Heart left ventricle (tissue), 16 donors: ENCODE results near the gene SOX30. TPM values are rescaled to one million over a fixed set of nuclear protein-coding genes. Genes with fewer than 3 reads are reported as not detected.
A peak's percentile ranks its signal among the peaks of the same experiment; 100 is the strongest.

Source experiments
- ATAC-seq, 4 donors: fragments of 200-7000 bp; cut with Tn5 transposase; one replicate each; pipeline ENCODE4 v1.9.1; 2020 to 2022; ENCODE audit warnings: moderate library complexity in 4 of 4, mild to moderate bottlenecking in 3 of 4, moderate number of reproducible peaks in 1 of 4
- DNase-seq, 5 donors: peaks; one replicate each; pipeline ENCODE4 v3.0.0-alpha.2; 2020
- H3K27ac ChIP-seq, 12 donors: fragments of 200-600 bp; sonication (generic) in 4 of 12; one replicate each; pipeline versions ENCODE4 v1.5.0 to v1.8.0; 2016 to 2022; ENCODE audit warnings: mild to moderate bottlenecking in 2 of 12
- H3K27me3 ChIP-seq, 9 donors: fragments of 200-600 bp; sonication (generic) in 2 of 9; one replicate each; pipeline versions ENCODE4 v1.5.1 to v1.8.0; 2016 to 2022; ENCODE audit warnings: mild to moderate bottlenecking in 3 of 9
- H3K36me3 ChIP-seq, 9 donors: fragments of 200-600 bp; sonication (generic) in 2 of 9; one replicate each; pipeline versions ENCODE4 v1.5.0 to v1.8.0; 2018 to 2022; ENCODE audit warnings: mild to moderate bottlenecking in 2 of 9
- H3K4me1 ChIP-seq, 12 donors: fragments of 200-600 bp; sonication (generic) in 4 of 12; one replicate each; pipeline versions ENCODE4 v1.5.0 to v1.8.0; 2016 to 2022; ENCODE audit warnings: mild to moderate bottlenecking in 3 of 12
- H3K4me3 ChIP-seq, 12 donors: fragments of 200-600 bp; sonication (generic) in 4 of 12; one replicate each; pipeline versions ENCODE4 v1.5.0 to v1.8.0; 2017 to 2022; ENCODE audit warnings: mild to moderate bottlenecking in 9 of 12, moderate library complexity in 4 of 12
- H3K9me3 ChIP-seq, 12 donors: fragments of 200-600 bp; sonication (generic) in 4 of 12; one replicate each; pipeline versions ENCODE4 v1.5.0 to v1.8.0; 2016 to 2022; ENCODE audit warnings: mild to moderate bottlenecking in 1 of 12
- CTCF ChIP-seq, 12 donors: fragments of 200-600 bp; sonication (generic) in 4 of 12; IDR thresholded peaks; one replicate each; pipeline versions ENCODE4 v1.5.0 to v1.8.0; 2018 to 2022; ENCODE audit warnings: antibody characterized with exemption in 12 of 12, mild to moderate bottlenecking in 5 of 12
- POLR2A ChIP-seq, 2 donors: fragments of 450-650 bp; IDR thresholded peaks; one replicate each; pipeline ENCODE4 v1.6.1; 2017; ENCODE audit warnings: antibody characterized with exemption in 2 of 2, mild to moderate bottlenecking in 2 of 2, moderate library complexity in 2 of 2
- WGBS, 4 donors: extraction: QIAGEN DNeasy Blood & Tissue Kit in 2 of 4; methylation state at CpG; one replicate each; pipeline versions ENCODE4 v1.1.5 to v1.1.7; 2013 to 2018; 5-methylcytosine and 5-hydroxymethylcytosine counted together
- intact Hi-C, 10 donors: fragments of 100-400 bp; cut with DNase I; formaldehyde crosslinking; loops; one replicate each; pipeline versions ENCODE4 v1.11.1 to v1.14.2; 2022
- polyA plus RNA-seq, 2 donors: library from polyadenylated mRNA; stranded (reverse); fragments of 200-250 nt; gene quantifications; one replicate each; pipeline ENCODE4 v1.2.3, GENCODE V29; 2013
- total RNA-seq, 9 donors: library from RNA; depleted of rRNA in 2 of 9; stranded (reverse); fragments of >200 nt in 2 of 9; fragmentation: NEBNext Ultra II Directional in 3 of 9; extraction: Animal tissue kit (Norgen Biotek cat#: 25700) in 3 of 9; gene quantifications; one replicate each; pipeline versions ENCODE4 v1.1.0 to v1.2.4, GENCODE V29; 2016 to 2023
- donor health status: ischemic (EF 13 %, LVEDD 7.1; RV severe dilation, severe dysfunction).
- donor health status: healthy with polysubstance abuse.
- donor health status: DM: no; HTN: yes; CAD: no.
- donor health status: DM: no; HTN: no; CAD: no.
- donor health status: ischemic (EF 25% LVEDD 6.9; RV normal size, moderate dysfunction).
- donor health status: ischemic (EF 25% LVEDD 5.7; RV mildly dilated, moderate dysfunction).
- donor health status: healthy.
- donor health status: DM: yes; HTN: yes; CAD: no.
- donor health status: ischemic (EF 35%, LVEDD 5.7; RV mildly dilated, moderate dysfunction).
- donor health status: nonischemic (EF 11% LVEDD 7.7; RV severe dilation, severe dysfunction).
- donor health status: DM: yes; HTN: yes; CAD: no.
- donor health status: PGD.
- donor health status: ischemic (EF 29% LVEDD 5.4; RV normal size, mild dysfunction).
- donor health status: nonischemic (EF 23%, LVEDD 6.1; RV moderate dilation, normal function).

SOX30 gene
- total and polyA plus RNA-seq, 11 donors = 0.08 to 0.48 (median 0.14) TPM; not detected in 5

GRCh38 chr5:157610990-157611389 lies 41.2 kb downstream of the SOX30 start:
- 54 to 69% (median 64%) methylated on average over 5 of the region's 5 CpGs for WGBS, 4 donors
- no peaks in the 10 kb centered on the region for H3K36me3 ChIP-seq
- DNase-seq (no peak), ATAC-seq (no peak)
- intact Hi-C loops = no loop called here
- no peaks in the 10 kb centered on the region for H3K9me3 ChIP-seq
- TF ChIP-seq CTCF (IDR thresholded peaks at IDR 0.05) = no peak
- no peak for TF ChIP-seq POLR2A (IDR thresholded peaks at IDR 0.05)
- no peaks in the 10 kb centered on the region for H3K27me3 ChIP-seq
- no peak overlapping the region for H3K27ac ChIP-seq
- H3K4me3 ChIP-seq = no peak overlapping the region
- H3K4me1 ChIP-seq = peaks cover 0 to 47% (median 0%) of the 10 kb centered on the region in 12 donors

GRCh38 chr5:157608972-157609565 lies 43.2 kb downstream of the SOX30 start:
- H3K27me3 ChIP-seq = no peaks in the 10 kb centered on the region
- 60 to 70% (median 66%) methylated on average over 8 of the region's 8 CpGs for WGBS, 4 donors
- TF ChIP-seq POLR2A (IDR thresholded peaks at IDR 0.05) (no peak), CTCF (IDR thresholded peaks at IDR 0.05) (no peak)
- no peak overlapping the region for H3K4me3 ChIP-seq
- H3K27ac ChIP-seq = no peak overlapping the region
- intact Hi-C loops = no loop called here
- DNase-seq (no peak), ATAC-seq (no peak)
- no peaks in the 10 kb centered on the region for H3K36me3 ChIP-seq
- H3K4me1 ChIP-seq = peaks cover 0 to 52% (median 0%) of the 10 kb centered on the region in 12 donors
- H3K9me3 ChIP-seq = no peaks in the 10 kb centered on the region

- Histone ChIP-seq H3K4me1 (peaks cover 0 to 58% (median 0%) of the 10 kb centered on the region in 12 donors), H3K9me3 (no peaks in the 10 kb centered on the region), H3K27me3 (no peaks in the 10 kb centered on the region), H3K27ac (peak overlapping the region in 1 of 12 donors; percentile 9), H3K4me3 (no peak overlapping the region), H3K36me3 (no peaks in the 10 kb centered on the region)
- no peak for DNase-seq
- TF ChIP-seq POLR2A (IDR thresholded peaks at IDR 0.05) (no peak), CTCF (IDR thresholded peaks at IDR 0.05) (no peak)
- ATAC-seq = no peak
- WGBS, 4 donors = 67 to 79% (median 73%) methylated on average over 7 of the region's 7 CpGs
- intact Hi-C loops = no loop called here
Observed at GRCh38 chr5:157607371-157608161, 44.7 kb downstream of the SOX30 start.

- Histone ChIP-seq H3K27ac (no peak overlapping the region), H3K27me3 (no peaks in the 10 kb centered on the region), H3K36me3 (no peaks in the 10 kb centered on the region), H3K9me3 (no peaks in the 10 kb centered on the region), H3K4me1 (peaks cover 0 to 49% (median 0%) of the 10 kb centered on the region in 12 donors), H3K4me3 (no peak overlapping the region)
- no peak for TF ChIP-seq CTCF (IDR thresholded peaks at IDR 0.05)
- no peak for TF ChIP-seq POLR2A (IDR thresholded peaks at IDR 0.05)
- ATAC-seq (no peak), DNase-seq (no peak)
- intact Hi-C loops = no loop called here
- 94 to 99% (median 97%) methylated on average over 2 of the region's 2 CpGs for WGBS, 4 donors
Observed at GRCh38 chr5:157606046-157606445, 46.2 kb downstream of the SOX30 start.
